MM.1S (cell line): ENCODE results near the gene GPR107.

ENCODE experiments used
- EZH2 ChIP-seq: fragments of 300-600 bp; sonication (generic); optimal IDR thresholded peaks from 2 replicates; pipeline ENCODE3; 2017; ENCODE audit warnings: low read depth, mild to moderate bottlenecking, antibody characterized with exemption, low read length, mixed read lengths
- EZH2phosphoT487 ChIP-seq: fragments of 300-600 bp; sonication (generic); IDR thresholded peaks from 2 replicates; pipeline ENCODE4 v1.6.1; 2018; ENCODE audit warnings: antibody characterized with exemption, low read length
- TF ChIP-seq, protein P1 (sequence below): fragments of 300-600 bp; sonication (generic); IDR thresholded peaks from 2 replicates; pipeline ENCODE4 v1.5.1; 2016; ENCODE audit warnings: antibody characterized with exemption, low read length, mixed read lengths

DNA sequence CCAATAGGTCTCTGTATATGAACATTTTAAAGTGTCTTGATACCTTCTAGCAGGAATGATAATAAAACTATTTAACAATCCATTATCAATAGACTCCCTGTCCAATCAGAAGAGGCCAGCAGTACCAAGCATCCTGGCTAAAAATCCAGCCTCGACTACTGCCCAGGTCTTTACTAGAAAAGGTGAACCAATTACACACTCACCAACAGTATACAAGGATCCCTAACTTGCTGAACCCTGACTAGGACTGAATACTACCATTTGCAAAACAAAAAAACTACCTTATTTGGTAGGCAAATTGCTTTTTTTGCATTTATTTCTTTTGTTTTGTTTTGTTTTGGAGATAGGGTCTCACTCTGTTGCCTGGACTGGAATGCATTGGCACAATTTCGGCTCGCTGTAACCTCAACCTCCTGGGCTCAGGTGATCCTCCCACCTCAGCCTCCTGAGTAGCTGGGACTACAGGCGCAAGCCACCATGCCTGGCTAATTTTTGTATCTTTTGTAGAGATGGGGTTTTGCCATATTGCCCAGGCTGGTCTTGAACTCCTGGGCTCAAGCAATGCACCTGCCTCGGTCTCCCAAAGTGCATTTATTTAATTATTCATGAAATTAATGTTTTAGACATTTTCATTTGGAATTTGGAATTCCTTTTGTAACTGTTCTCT, 38.2 kb upstream of the GPR107 start:
- TF ChIP-seq, protein P1, sequence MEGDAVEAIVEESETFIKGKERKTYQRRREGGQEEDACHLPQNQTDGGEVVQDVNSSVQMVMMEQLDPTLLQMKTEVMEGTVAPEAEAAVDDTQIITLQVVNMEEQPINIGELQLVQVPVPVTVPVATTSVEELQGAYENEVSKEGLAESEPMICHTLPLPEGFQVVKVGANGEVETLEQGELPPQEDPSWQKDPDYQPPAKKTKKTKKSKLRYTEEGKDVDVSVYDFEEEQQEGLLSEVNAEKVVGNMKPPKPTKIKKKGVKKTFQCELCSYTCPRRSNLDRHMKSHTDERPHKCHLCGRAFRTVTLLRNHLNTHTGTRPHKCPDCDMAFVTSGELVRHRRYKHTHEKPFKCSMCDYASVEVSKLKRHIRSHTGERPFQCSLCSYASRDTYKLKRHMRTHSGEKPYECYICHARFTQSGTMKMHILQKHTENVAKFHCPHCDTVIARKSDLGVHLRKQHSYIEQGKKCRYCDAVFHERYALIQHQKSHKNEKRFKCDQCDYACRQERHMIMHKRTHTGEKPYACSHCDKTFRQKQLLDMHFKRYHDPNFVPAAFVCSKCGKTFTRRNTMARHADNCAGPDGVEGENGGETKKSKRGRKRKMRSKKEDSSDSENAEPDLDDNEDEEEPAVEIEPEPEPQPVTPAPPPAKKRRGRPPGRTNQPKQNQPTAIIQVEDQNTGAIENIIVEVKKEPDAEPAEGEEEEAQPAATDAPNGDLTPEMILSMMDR, result no peak
- TF ChIP-seq EZH2 (no peak), EZH2phosphoT487 (no peak)
